K562 (cell line): ENCODE measurements around the gene NRG2. TPM values are rescaled to one million over a fixed set of nuclear protein-coding genes. Genes with fewer than 3 reads are reported as not detected.

Source experiments
- ATAC-seq: fragments of 200-7000 bp; cut with Tn5 transposase; 3 replicates; pipeline ENCODE4 v1.9.1; 2020; ENCODE audit warnings: moderate library complexity
- BruUV-seq: library from RNA; stranded (reverse); fragments of 400-500 nt; replicated peaks from 2 replicates; lab custom pipeline; 2021; lab: Mats Ljungman, UMichigan
- CTCF ChIA-PET: fragments of 300-600 bp; formaldehyde crosslinking; extraction: SDS; loops from one replicate; lab custom pipeline; 2021; ENCODE audit warnings: low intra/inter-chr PET ratio; lab: Yijun Ruan, JAX
- POLR2A ChIA-PET: fragments of 300-600, 350-650 bp; sonication (Branson Sonifier 250); formaldehyde crosslinking; extraction: SDS; loops from one replicate; lab custom pipeline; 2021; ENCODE audit warnings: antibody characterized with exemption, inconsistent platforms; lab: Yijun Ruan, JAX
- DNase-seq, 4 experiments: peaks; one replicate each; pipeline versions ENCODE4 v3.0.0 to v3.0.0-alpha.2; 2011 to 2018; ENCODE audit warnings: low spot score in 3 of 4, mixed read lengths in 3 of 4; ENCODE audit errors: extremely low read depth in 1 of 4
- FAIRE-seq: peaks from 2 replicates; lab custom pipeline; 2011; peaks lifted over from hg19 to GRCh38; lab: Jason Lieb, UNC
- H2AFZ ChIP-seq: 2 replicates; pipeline ENCODE4 v1.6.0; 2011; ENCODE audit warnings: low read depth, low read length, control low read depth, inconsistent platforms
- H3K27ac ChIP-seq: fragments of 200-600 bp; 3 replicates; pipeline ENCODE4 v1.8.0; 2011; ENCODE audit warnings: low read depth, mild to moderate bottlenecking, control low read depth, inconsistent platforms, low read length, moderate library complexity, mixed read lengths; ENCODE audit errors: extremely low read depth
- H3K27me3 ChIP-seq, 2 experiments: fragments of 300-600 bp in 1 of 2; 2 replicates in 1 of 2; 3 replicates in 1 of 2; pipeline versions ENCODE4 v1.6.0 to v1.8.0; 2011; ENCODE audit warnings: inconsistent platforms in 2 of 2, low read length in 2 of 2, mild to moderate bottlenecking in 1 of 2, mixed read lengths in 1 of 2, moderate library complexity in 1 of 2; ENCODE audit not compliant: control insufficient read depth in 2 of 2, insufficient read depth in 2 of 2
- H3K36me3 ChIP-seq: fragments of 300-600 bp; 3 replicates; pipeline ENCODE4 v1.8.0; 2011; ENCODE audit warnings: mild to moderate bottlenecking, low read length, inconsistent platforms; ENCODE audit not compliant: control insufficient read depth, insufficient read depth
- H3K4me1 ChIP-seq, 2 experiments: fragments of 200-600 bp in 1 of 2; replicated peaks in 1 of 2; 2 replicates in 1 of 2; 3 replicates in 1 of 2; pipeline versions ENCODE4 v1.5.1 to v1.8.0; 2011; ENCODE audit warnings: inconsistent platforms in 2 of 2, low read length in 2 of 2, mild to moderate bottlenecking in 1 of 2, mixed read lengths in 1 of 2, moderate library complexity in 1 of 2; ENCODE audit not compliant: control insufficient read depth in 2 of 2, insufficient read depth in 2 of 2
- H3K4me2 ChIP-seq: 2 replicates; pipeline ENCODE4 v1.6.1; 2011; ENCODE audit warnings: low read length, control low read depth, inconsistent platforms, mixed read lengths; ENCODE audit not compliant: insufficient read depth
- H3K4me3 ChIP-seq: fragments of 200-600 bp; sonication (generic), shearing (Covaris generic); 2 replicates; pipeline ENCODE4 v1.5.1; 2016; ENCODE audit warnings: control low read depth, inconsistent platforms
- H3K79me2 ChIP-seq: fragments of 200-600 bp; 3 replicates; pipeline ENCODE4 v1.8.0; 2011; ENCODE audit warnings: low read length, inconsistent platforms; ENCODE audit not compliant: control insufficient read depth, insufficient read depth
- H3K9ac ChIP-seq, 2 experiments: 2 replicates each; pipeline versions ENCODE4 v1.6.0 to v1.6.1; 2011; ENCODE audit warnings: low read depth in 2 of 2, low read length in 2 of 2, control low read depth in 1 of 2, inconsistent platforms in 1 of 2, mild to moderate bottlenecking in 1 of 2, mixed read lengths in 1 of 2; ENCODE audit not compliant: insufficient read depth in 1 of 2
- H3K9me1 ChIP-seq: one replicate; pipeline ENCODE4 v1.6.0; 2011; ENCODE audit warnings: inconsistent platforms, mild to moderate bottlenecking, low read length, moderate library complexity; ENCODE audit not compliant: control insufficient read depth, insufficient read depth
- H3K9me3 ChIP-seq: replicated peaks from 2 replicates; pipeline ENCODE4 v1.5.1; 2011; ENCODE audit warnings: low read depth, low read length, inconsistent platforms; ENCODE audit not compliant: control insufficient read depth, insufficient read depth
- H4K20me1 ChIP-seq: replicated peaks from 2 replicates; pipeline ENCODE4 v1.6.1; 2011; ENCODE audit warnings: low read length, inconsistent platforms, mixed read lengths; ENCODE audit not compliant: control insufficient read depth, insufficient read depth
- CHAMP1 ChIP-seq: fragments of 450-650 bp; IDR thresholded peaks from 2 replicates; pipeline ENCODE4 v1.6.1; 2016; ENCODE audit warnings: mild to moderate bottlenecking
- USF2 ChIP-seq: sonication (generic); formaldehyde crosslinking; IDR thresholded peaks from 2 replicates; pipeline ENCODE4 v1.5.0; 2020; ENCODE audit warnings: missing genetic modification reagents
- WGBS: fragments of 100-300 bp; shearing (Covaris generic); methylation state at CpG from one replicate; pipeline ENCODE4 v1.1.6; 2016; ENCODE audit warnings: low coverage, mixed read lengths; ENCODE audit not compliant: insufficient coverage; ENCODE audit errors: missing lambda C conversion rate; 5-methylcytosine and 5-hydroxymethylcytosine counted together
- in situ Hi-C: fragments of 300-500 bp; cut with MboI; formaldehyde crosslinking; loops from 4 replicates; pipeline ENCODE4 v1.15.0; 2018; ENCODE audit warnings: inconsistent platforms, mixed read lengths
- intact Hi-C: fragments of 100-400 bp; cut with micrococcal nuclease; formaldehyde crosslinking; loops from 2 replicates; pipeline ENCODE4 v1.14.2; 2022
- polyA plus RNA-seq, 8 experiments: library from polyadenylated mRNA; depleted of rRNA in 4 of 8; stranded (reverse) in 5 of 8; unstranded in 3 of 8; fragments of >200 nt; fragmentation: Nextera tagmentation in 2 of 8; fragmentation: Illumina TruSeq in 1 of 8; extraction: Ambion mirVana in 2 of 8; extraction: Trizol in 1 of 8; gene quantifications; 2 replicates each; pipeline versions ENCODE4 v1.2.1 to v1.2.3, GENCODE V29; 2011 to 2014; ENCODE audit warnings: inconsistent platforms in 1 of 8, missing spikeins in 1 of 8
- total RNA-seq, 7 experiments: library from RNA; depleted of rRNA in 6 of 7; stranded (reverse); fragments of >200 nt in 6 of 7; fragmentation: Illumina TruSeq in 2 of 7; extraction: Trizol in 2 of 7; gene quantifications; 2 replicates each; pipeline versions ENCODE4 v1.2.1 to v1.2.3, GENCODE V29; 2011 to 2021; ENCODE audit warnings: low replicate concordance in 1 of 7

Gene NRG2
- total and polyA plus RNA-seq, 9 of the 15 experiments (the other 6 are each of a cell fraction or from before 2014, with no cell fraction given), result not detected

- ATAC-seq, result no peak
- in situ Hi-C loops (no loop called here), intact Hi-C loops (no loop called here)
- H2AFZ ChIP-seq, result no peak overlapping the region
- 0% methylated on average over 3 of the region's 3 CpGs for WGBS
- H3K4me2 ChIP-seq, result no peak overlapping the region
- no peaks in the 10 kb centered on the region for H3K9me1 ChIP-seq
- H3K4me1 ChIP-seq, result no peaks in the 10 kb centered on the region
- peaks cover 0 to 11% of the 10 kb centered on the region in 2 experiments; a peak in 2 of 5 replicates for H3K27me3 ChIP-seq
- no peak for TF ChIP-seq USF2 (CRISPR knock-in tag)
- no peak for TF ChIP-seq CHAMP1
- no TSS peak for BruUV-seq
- H3K27ac ChIP-seq, result no peak overlapping the region
- DNase-seq, result no peak
- ChIA-PET CTCF (no interaction called here), POLR2A (no interaction called here)
- FAIRE-seq, result no peak
- H3K36me3 ChIP-seq, result no peaks in the 10 kb centered on the region
- H4K20me1 ChIP-seq, result no peaks in the 10 kb centered on the region
- H3K4me3 ChIP-seq, result no peak overlapping the region
- no peaks in the 10 kb centered on the region for H3K9me3 ChIP-seq
- H3K79me2 ChIP-seq, result no peaks in the 10 kb centered on the region
- H3K9ac ChIP-seq, result no peak overlapping the region
Measured at GRCh38 chr5:139946006-139946405, 97.1 kb downstream of the NRG2 start.
